ENCODE measurements around the gene RNF169. TPM values are rescaled to one million over a fixed set of nuclear protein-coding genes. Genes with fewer than 3 reads are reported as not detected.
A peak's percentile ranks its signal among the peaks of the same experiment; 100 is the strongest.

The RNF169 gene, protein sequence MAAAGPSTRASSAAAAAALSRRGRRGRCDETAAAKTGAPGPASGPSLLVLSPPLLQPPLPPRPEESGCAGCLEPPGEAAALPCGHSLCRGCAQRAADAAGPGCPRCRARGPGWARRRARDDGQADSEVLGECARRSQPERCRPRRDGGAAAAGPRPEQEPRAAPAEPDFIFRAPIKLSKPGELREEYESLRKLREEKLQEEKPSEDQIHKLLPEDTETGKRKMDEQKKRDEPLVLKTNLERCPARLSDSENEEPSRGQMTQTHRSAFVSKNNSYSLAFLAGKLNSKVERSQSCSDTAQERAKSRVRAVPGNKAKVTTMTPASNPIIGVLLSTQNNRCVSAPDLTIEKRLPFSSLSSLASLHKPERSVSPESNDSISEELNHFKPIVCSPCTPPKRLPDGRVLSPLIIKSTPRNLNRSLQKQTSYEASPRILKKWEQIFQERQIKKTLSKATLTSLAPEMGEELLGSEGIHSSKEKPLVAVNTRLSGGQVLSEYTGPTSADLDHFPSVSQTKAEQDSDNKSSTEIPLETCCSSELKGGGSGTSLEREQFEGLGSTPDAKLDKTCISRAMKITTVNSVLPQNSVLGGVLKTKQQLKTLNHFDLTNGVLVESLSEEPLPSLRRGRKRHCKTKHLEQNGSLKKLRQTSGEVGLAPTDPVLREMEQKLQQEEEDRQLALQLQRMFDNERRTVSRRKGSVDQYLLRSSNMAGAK
- 12.3 and 14.2 TPM in 2 replicates for total RNA-seq
- polyA plus RNA-seq (2012): 3.4 TPM

DNA sequence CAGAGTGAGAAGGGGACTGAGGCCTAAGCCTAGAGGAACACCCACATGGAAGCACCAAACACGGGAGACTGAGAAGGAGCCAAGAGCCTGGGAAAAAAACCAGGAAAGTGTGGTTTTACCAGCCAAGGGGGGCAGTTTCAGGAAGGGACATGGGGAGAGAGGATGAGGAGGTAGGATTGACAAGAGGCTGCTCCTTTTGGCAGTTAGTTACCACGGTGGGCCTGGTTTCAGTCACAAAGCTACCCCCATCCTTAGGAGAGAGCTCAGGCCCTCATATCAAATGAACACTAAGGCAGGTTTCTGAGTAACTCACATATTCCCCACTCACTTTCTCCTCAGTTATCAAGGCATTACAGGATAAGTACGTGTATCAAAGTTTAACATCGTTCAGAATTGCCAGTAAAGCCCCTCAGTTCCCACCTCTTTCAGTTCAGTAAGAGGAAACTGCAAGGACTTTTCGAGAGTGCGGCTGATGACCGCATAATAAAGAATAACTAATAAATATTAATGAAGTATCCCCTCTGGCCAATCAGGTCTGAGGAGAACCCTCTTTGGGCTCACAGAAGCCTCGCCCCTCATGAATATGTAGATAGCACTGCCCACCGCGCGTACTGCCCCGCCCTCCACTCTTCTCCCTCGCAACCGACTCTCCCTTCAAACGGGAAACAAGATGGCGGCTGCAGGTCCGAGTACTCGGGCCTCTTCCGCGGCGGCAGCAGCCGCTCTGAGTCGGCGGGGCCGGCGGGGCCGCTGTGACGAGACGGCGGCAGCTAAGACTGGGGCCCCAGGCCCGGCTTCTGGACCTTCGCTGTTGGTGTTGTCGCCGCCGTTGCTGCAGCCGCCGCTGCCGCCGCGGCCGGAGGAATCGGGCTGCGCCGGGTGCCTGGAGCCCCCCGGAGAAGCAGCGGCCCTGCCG lies at the start of gene RNF169:
RNF169 (plus strand) TSS at position 639 of the 916 bp plus-strand sequence; CDS start at position 671, 32 bp downstream.
- peak; percentile 97 for DNase-seq (ENCODE audit: low read depth)

DNA sequence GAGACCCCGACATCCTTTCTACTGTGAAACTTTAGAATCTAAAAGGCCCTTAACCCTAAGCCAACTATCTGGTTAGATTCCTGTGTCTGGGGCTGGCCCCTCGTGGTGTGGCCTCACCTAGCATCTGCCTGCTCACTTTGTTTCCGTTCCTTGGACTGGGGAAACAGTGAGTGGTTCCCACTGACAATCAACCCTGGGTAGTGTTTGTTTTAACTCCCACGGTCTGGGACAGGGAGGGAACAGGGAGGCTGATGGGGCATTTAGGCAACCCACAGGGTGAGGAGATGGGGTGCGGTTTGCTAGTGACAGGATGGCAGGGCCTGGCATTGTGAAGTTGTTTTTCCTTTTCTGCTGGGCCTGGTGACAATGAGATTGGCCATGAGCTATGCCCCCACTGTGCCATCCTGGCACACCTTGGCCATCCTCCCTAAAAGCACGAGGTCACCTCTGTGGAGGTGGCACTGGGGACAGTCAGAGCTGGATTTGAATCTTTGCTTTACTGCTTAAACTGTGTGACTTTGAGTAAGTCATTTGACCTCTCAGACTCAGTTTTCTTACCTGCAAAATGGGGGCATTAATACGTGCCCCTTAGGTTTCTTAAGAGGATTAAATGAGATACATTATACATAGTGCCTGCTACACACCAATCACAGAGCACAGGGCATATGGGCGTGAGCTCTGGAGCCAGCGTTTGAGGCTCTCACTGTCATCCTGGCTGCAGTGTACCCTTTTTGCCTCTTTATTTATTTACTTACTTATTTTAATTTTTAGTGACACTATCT lies 48.8 kb upstream of the RNF169 start:
- DNase-seq (ENCODE audit: low read depth): no peak

DNA sequence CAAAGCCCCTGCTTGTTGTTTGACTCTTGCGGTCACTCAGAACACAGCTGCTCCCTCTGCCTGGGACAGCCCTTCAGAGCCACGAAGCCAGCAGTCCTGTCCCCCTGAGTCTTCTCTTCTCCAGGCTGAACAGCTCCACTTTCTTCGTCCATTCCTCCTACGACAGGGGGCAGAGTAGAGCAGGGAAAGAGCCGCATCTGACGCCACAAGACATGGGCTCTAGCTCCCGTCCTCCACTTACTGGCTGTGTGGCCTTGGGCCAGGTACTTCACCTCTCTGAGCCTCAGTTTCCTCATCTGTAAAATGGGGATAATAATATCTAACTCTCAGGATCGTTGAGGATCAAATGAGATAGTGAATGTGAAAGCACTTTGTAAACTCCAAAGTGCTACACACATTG lies 47.3 kb upstream of the RNF169 start:
- no peak for DNase-seq (ENCODE audit: low read depth)

DNA sequence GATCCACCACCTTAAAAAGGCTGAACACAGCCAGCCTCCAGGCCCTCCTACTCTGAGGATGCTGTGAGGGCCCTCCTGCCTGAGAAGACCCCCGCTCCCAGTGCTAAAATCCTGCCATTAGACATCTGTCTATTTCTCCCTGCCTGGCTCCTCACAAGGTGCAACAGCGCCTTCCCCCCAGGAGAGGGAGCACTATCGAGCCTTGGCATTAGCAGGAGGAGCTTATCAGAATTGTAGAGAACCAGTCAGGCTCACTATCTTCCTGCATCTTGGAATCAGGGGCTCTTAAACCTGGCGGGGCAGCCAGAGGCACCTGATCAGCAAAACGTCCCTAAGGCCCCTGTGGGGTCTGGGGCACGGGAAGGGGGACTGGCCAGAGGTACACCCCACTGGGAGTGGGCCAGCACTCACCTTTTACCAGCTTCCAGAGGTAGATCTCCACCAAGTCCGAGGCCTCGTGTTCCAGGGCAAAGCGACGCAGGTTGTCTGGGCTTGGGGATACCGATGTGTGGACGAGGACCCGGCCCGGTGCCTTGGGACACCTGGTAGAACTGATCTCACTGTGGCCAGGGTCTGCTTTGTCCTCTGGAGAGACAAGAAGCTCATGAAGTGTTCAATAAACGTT lies 46.2 kb upstream of the RNF169 start:
- DNase-seq (ENCODE audit: low read depth): peak; percentile 82

DNA sequence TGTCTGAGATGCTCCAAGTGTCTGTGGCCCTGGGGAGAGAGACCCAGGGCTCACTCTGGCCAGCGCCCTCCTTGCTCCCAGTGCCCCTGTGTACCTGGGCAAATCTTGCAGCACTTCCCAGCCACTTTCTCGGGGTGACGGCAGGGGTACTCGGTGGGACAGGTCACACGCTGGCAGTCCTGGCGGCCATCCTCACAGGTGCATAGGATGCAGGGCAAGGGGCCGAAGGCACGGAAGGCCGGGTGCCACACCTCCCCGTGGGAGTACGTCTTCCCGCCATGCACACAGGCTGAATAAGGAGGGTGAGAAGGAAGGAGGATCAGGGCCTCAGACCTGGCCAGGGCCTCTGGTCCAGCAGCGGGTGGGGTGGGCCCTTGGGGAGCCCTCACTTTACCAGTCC lies 45.4 kb upstream of the RNF169 start:
- DNase-seq (ENCODE audit: low read depth): no peak

DNA sequence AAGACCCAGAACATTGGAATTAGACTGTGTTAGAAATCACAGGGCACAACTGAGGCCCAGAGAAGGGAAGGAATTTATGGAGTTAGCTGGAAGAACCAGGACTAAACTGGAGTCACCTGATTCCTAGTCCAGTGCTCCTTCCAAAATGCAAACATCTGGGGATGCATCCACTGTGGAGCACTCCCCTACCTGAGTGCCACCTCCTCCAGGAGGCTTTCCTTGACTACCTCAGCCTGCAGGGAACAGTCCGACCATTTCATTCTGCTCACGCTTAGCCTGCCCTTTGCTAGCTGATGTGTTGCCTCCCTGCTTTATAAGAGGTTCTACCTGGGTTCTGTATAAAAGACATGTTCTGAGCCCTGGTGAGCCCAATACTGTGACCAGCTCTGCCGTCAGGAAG lies 41.5 kb upstream of the RNF169 start:
- DNase-seq (ENCODE audit: low read depth): no peak

DNA sequence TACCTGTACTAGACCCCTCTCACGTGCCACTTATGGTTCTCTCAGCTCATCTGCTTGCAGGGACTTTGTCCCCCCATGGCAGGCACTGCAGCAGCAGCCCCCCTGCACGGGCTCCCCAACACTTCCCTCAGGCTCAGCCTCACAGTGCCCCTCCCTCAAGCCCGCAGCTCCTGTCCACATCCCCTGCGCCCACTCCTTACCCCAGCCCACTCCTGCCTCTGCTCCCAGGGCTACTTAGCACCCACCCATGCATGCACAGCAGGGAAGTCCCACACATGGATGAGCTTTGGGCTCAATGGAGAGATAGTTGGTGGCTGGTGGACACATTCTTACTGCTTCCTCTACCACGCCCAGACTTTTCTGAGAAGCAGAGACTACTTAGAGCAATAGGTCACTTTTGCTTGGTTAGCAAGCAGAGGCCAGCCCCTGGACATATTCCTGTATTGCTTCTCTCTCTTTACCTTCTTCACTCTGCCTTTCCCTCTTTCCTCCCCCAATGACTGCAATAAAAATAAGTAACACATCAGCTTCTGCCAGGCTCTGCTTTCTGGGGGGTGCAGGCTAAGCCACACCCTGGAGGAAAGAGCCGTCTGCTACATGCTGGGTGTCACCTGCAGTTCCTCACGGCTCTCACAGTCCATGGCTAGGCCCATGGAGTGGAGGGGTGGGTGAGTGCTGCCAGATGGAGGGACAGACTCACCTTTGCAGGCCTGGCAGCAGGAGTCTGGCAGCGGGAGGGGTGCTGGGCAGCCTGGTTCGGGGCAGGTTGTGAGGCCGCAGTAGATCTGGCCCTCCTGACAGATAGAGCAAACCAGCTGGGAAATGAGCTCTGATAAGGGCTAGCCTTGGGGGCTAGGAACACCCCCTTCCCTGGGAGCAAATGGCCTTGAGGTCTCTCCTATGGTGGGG lies 40.8 kb upstream of the RNF169 start:
- DNase-seq (ENCODE audit: low read depth): no peak

DNA sequence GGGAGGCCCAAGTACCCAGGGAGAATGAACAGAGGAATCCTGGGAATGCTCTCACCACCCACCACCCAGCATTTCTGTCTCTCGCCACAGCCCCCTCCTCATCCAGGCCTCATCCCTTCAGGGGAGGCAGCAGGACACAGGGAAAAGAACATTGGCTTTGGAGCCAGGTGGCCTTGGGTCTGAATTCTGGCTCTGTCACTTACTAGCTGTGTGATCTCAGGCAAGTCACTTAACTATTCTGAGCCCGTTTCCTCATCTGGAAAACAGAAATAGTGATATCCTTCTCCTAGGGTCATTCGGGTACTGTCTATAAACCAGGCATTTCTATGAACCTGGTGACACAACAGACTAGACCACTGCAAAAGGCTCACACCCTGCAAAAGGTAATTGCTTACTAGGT lies 39.5 kb upstream of the RNF169 start:
- no peak for DNase-seq (ENCODE audit: low read depth)

DNA sequence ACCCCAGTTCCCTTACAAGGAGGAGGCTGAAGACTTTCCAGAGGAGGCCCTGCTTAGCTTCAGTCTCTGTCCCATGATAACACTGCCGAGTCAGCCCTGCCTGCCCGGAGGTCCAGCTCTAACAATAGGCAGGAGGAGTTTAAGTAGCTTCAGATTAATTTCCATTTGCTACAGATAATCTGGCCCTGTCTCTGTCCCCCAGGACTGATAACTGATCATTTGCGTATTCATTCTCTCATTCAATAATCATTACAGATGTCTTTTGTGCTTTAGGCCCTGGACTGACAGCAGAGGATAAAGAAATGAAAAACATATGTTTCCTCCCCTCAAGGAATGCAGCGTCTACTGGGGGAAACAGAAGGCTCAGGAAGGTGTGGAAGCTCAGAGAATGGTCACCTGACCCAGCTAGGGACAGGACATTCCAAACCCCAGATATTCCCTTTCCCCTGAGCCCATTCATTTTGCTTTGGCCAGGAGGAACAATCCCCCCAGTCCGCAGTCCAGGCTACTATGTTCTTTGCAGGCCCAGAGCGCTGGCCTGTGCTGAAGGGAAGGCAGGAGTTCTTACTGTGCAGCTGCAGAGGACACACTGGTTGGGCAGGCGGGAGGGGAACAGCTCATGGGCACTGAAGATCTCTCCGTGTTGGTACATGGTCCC lies 38.2 kb upstream of the RNF169 start:
- no peak for DNase-seq (ENCODE audit: low read depth)

DNA sequence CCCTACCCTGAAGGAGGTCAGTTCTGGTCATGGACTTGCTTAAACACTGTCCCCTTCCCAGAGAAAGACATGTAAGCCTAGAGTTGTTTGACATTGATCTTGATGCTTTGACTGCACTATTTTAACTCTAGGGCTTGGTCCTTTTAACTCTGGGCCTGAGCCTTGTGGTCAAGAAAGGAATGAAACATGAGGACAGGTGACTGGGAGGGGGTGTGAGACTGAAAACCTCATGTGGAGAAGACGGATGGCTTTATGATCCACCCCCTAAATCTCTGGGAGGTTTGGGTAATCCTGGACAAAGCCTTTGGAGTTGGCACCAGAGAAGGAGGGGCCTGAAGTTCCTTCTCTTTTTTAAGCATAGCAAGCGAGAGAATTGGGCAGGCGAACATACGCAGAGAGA lies 35.0 kb upstream of the RNF169 start:
- DNase-seq (ENCODE audit: low read depth): peak; percentile 63

DNA sequence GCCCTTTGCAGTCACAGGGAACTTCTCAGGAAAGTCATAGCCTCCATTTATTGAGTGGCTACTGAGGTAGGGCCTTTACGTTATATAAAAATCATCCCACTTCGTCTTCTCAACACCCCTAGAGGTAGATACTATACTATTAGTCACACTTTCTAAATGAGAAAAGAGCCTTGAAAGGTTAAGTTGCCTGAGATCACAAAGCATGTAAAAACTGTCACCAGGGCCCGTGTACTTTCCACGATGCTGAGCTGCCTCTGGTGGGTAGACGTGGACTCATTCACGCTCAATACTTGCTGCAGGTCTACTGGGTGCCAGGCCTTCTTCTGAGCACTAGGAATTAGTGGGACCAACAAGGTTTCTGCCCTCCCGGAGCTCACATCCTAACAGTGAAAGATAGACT lies 33.7 kb upstream of the RNF169 start:
- no peak for DNase-seq (ENCODE audit: low read depth)

DNA sequence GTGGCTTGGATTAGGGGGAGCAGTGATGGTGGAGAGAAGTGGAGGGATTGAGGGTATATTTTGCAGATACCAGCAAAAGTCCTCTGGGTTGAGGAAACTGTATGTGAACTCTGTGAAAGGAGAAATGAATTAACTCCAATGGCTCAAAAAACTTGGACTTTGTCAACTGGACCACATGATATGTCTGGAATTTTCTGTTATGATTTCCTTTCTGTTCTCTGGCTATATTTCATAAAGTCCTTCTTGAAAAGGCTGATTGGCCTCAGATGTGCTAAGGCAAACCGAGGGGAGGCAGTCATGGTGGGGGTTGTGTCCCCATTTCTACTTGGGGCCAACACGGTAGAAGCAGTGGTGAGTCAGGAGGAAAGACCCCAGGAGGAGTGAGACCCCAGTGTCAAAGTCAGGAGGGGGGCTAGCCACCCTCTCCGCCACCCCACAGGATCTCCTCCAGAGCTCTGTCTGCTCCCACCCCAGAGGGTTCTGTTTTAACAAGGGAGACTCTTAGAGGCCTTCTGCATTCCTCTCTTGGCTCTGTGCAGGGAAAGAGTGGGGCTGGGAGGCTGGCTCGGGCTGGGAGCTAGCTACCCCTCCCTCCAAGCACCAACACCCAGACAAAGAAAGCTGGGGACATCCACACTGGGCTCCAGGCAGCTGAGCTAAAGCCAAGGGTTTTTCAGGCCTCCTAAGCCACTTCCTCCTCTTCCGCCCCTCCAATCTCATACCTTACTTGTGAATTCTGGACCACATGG lies 31.3 kb upstream of the RNF169 start:
- DNase-seq (ENCODE audit: low read depth): no peak

DNA sequence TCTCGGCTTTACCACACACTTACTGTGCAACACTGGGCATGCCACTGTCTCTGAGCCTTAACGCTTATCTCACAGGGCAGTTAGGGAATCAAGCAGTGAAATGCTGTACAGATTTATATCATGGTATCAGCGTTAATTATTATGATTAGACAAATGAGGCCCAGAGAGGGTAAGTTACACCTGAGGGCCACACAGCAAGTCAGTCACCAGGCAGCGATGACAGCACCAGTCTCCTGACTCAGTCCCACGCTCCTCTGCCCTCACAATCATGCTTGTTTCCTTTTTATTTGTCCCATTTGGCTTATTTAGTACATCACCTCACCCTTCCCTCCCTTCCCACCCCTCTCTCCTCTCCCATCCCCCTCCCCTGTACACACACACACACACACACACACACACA lies 29.6 kb upstream of the RNF169 start:
- no peak for DNase-seq (ENCODE audit: low read depth)

DNA sequence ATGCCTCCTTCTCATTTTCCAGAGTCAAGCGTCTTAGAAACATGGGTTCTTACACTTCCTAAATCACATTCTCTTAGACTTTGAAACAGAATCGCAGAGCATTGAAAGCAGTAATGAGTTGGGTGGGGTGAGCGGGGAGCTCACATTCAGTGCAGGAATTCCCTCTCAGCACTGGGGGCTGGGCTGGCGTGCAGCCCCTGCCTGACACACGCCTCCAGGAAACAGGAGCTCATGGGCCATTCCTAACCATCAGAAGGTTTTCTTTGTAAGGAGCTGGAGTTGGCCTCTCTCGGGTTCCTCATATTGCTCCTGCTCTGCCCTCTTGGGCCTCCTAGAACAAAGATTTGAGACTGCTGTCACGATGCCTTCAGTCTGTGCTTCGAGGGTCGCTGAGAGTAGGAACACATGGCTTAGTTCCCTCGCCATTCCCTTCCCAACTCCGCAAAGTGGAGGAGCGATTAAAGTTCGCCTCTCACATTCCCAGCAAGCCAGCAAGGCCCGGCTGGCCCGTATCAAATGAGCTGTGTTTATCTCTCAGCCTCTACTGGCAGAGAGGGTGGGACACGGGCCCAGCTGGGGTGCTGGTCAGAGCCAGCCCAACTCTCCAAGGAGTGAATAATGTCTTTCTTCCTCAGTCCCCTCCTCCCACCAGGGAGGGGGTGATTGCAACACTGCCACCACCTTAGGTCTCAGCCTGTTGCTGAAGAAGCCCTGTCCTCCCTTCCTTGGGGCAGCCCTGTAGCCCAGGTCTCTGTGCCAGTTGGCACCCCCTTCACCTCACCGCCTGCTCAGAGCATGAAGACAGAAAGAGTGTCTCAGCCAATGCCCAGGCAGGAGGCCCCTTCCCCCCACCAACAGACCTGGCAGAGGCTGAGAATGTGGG lies 27.8 kb upstream of the RNF169 start:
- DNase-seq (ENCODE audit: low read depth): no peak

DNA sequence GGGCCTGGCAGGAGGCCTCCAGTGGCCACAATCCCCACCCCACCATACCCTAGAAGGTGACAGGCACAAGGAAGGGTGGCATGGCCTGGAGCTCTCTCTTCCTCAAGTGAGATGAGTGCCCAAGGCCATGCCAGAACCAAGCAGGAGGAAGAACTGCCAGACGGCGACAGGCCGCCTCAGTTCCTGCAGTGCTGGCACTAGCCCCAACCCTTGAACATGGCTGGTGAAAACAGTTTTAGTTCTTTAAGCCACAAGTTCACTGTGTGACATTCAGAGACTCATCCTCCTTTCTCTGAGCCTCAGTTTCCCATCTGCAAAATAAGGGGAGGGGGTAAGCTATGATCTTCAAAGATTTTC lies 27.2 kb upstream of the RNF169 start:
- no peak for DNase-seq (ENCODE audit: low read depth)

DNA sequence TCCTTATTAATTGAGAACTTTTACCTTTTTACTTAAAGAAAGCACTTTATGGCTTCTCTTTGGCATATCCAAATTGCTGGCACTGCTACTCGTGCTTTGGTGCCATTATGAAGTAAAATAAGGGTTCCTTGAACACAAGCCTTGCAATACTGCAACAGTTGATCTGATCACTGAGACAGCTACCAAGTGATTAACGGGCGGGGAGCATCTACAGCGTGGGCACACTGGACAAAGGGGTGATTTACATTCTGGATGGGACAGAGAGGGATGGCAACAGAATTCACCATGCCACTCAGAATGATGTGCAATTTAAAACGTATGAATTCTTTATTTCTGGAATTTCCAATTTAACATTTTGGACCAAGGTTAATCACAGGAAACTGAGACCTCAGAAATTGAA lies 25.1 kb upstream of the RNF169 start:
- DNase-seq (ENCODE audit: low read depth): no peak

DNA sequence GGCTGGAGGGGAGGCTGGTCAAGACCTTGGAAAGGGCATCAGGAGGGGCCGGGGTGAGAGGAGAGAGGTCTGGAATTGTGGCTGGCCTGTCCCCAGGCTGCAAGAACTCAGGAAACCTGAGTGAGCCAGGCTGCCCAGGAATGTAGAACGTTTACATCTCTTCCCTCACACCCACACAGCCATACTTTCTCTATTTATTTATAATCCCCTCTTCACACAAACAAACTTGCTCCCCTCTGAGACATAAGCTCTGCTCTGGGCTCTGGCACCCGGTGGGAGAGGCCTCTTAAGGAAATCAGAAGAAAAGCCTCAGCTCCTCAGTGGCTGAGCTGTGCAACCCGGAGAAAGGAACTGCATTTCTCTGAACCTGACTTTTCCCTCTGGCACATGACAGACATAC lies 22.9 kb upstream of the RNF169 start:
- DNase-seq (ENCODE audit: low read depth): no peak

All from myocyte (in vitro differentiated cells).